Adrenal gland (tissue), 12 donors: Measurements from ENCODE around the gene DSCAML1. TPM values are rescaled to one million over a fixed set of nuclear protein-coding genes. Genes with fewer than 3 reads are reported as not detected.

ENCODE experiments used
- DNase-seq, 7 donors: peaks; one replicate each; pipeline ENCODE4 v3.0.0-alpha.2; 2019 to 2020
- H3K27ac ChIP-seq, 5 donors: fragments of 200-600 bp; sonication (generic) in 4 of 5; 1 replicate in 3 of 5; 2 replicates in 2 of 5; pipeline versions ENCODE4 v1.5.1 to v1.8.0; 2016 to 2020; ENCODE audit warnings: mild to moderate bottlenecking in 1 of 5
- H3K27me3 ChIP-seq: fragments of 200-600 bp; 2 replicates; pipeline ENCODE4 v1.8.0; 2021
- H3K36me3 ChIP-seq, 2 donors: fragments of 200-600 bp; replicated peaks in 1 of 2; 1 replicate in 1 of 2; 2 replicates in 1 of 2; pipeline versions ENCODE4 v1.5.1 to v1.8.0; 2018 to 2022
- H3K4me1 ChIP-seq, 2 donors: fragments of 200-600 bp; replicated peaks in 1 of 2; 1 replicate in 1 of 2; 2 replicates in 1 of 2; pipeline versions ENCODE4 v1.5.1 to v1.8.0; 2018 to 2021
- H3K4me3 ChIP-seq, 4 donors: fragments of 200-600 bp; sonication (generic) in 3 of 4; one replicate each; pipeline ENCODE4 v1.5.1; 2016 to 2018
- H3K9me3 ChIP-seq, 3 donors: fragments of 200-600 bp; sonication (generic) in 1 of 3; replicated peaks in 1 of 3; 1 replicate in 2 of 3; 2 replicates in 1 of 3; pipeline versions ENCODE4 v1.5.1 to v1.8.0; 2016 to 2021
- CTCF ChIP-seq, 6 experiments: fragments of 450-650 bp in 4 of 6; fragments of 200-600 bp in 2 of 6; sonication (generic) in 1 of 6; IDR thresholded peaks; 1 replicate in 5 of 6; 2 replicates in 1 of 6; pipeline versions ENCODE4 v1.5.1 to v1.8.0; 2016 to 2021; ENCODE audit warnings: antibody characterized with exemption in 6 of 6, mild to moderate bottlenecking in 2 of 6, moderate library complexity in 1 of 6
- POLR2A ChIP-seq, 2 donors: fragments of 450-650 bp; IDR thresholded peaks; one replicate each; pipeline ENCODE4 v1.6.1; 2017; ENCODE audit warnings: antibody characterized with exemption in 2 of 2, mild to moderate bottlenecking in 2 of 2, moderate library complexity in 1 of 2
- WGBS, 4 donors: extraction: QIAGEN DNeasy Blood & Tissue Kit in 2 of 4; methylation state at CpG; one replicate each; pipeline versions ENCODE4 v1.1.5 to v1.1.7; 2013 to 2017; 5-methylcytosine and 5-hydroxymethylcytosine counted together
- intact Hi-C, 2 donors: fragments of 100-400 bp; cut with DNase I; formaldehyde crosslinking; loops; one replicate each; pipeline versions ENCODE4 v1.14.1 to v1.15.0; 2022 to 2023
- polyA plus RNA-seq, 3 donors: library from polyadenylated mRNA; stranded (reverse); fragments of 200-250 nt in 2 of 3; fragments of 350-450 nt in 1 of 3; fragmentation: Illumina TruSeq in 1 of 3; extraction: RNeasy Lipid Tissue Mini Kit (QIAGEN cat#74804) in 1 of 3; gene quantifications; one replicate each; pipeline ENCODE4 v1.2.3, GENCODE V29; 2013 to 2014
- total RNA-seq, 9 donors: library from RNA; depleted of rRNA in 4 of 9; stranded (reverse); fragments of >200 nt in 4 of 9; fragments of 120-200 nt in 1 of 9; fragmentation: NEBNext Ultra II Directional in 1 of 9; extraction: Animal tissue kit (Norgen Biotek cat#: 25700) in 1 of 9; gene quantifications; one replicate each; pipeline versions ENCODE4 v1.1.0 to v1.2.4, GENCODE V29; 2013 to 2023
- donor health status: healthy with polysubstance abuse.
- donor health status: Bipolar disorder and iron deficiency.
- donor health status: DM: yes; HTN: yes; CAD: no.
- donor health status: DM: no; HTN: no; CAD: no.
- donor health status: DM: no; HTN: no; CAD: no.
- donor health status: DM: yes; HTN: yes; CAD: no.

The DSCAML1 gene
- total and polyA plus RNA-seq, 12 donors: 0.09 to 1.9 (median 0.55) TPM; not detected in 1

GRCh38 chr11:117722082-117722481, 74.9 kb downstream of the DSCAML1 start:
- 63 to 68% (median 67%) methylated on average over 2 of the region's 2 CpGs for WGBS, 4 donors
- Histone ChIP-seq H3K27ac (no peak overlapping the region), H3K36me3 (no peaks in the 10 kb centered on the region), H3K4me1 (no peaks in the 10 kb centered on the region), H3K9me3 (no peaks in the 10 kb centered on the region), H3K4me3 (no peak overlapping the region), H3K27me3 (no peaks in the 10 kb centered on the region)
- DNase-seq: no peak
- intact Hi-C loops: no loop called here
- no peak for TF ChIP-seq POLR2A (IDR thresholded peaks at IDR 0.05)
- no peak for TF ChIP-seq CTCF (IDR thresholded peaks at IDR 0.05)

- no peaks in the 10 kb centered on the region for H3K9me3 ChIP-seq
- no peak overlapping the region for H3K27ac ChIP-seq
- no peaks in the 10 kb centered on the region for H3K27me3 ChIP-seq
- no peak overlapping the region for H3K4me3 ChIP-seq
- TF ChIP-seq POLR2A (IDR thresholded peaks at IDR 0.05) (no peak), CTCF (IDR thresholded peaks at IDR 0.05) (no peak)
- 66 to 72% (median 68%) methylated on average over 9 to 11 of the region's 11 CpGs for WGBS, 4 donors
- DNase-seq: no peak
- intact Hi-C loops: no loop called here
- H3K36me3 ChIP-seq: no peaks in the 10 kb centered on the region
- H3K4me1 ChIP-seq: no peaks in the 10 kb centered on the region
Measured at GRCh38 chr11:117720061-117720511, 76.9 kb downstream of the DSCAML1 start.

GRCh38 chr11:117719480-117719879, 77.5 kb downstream of the DSCAML1 start:
- no peak for DNase-seq
- no peak overlapping the region for H3K27ac ChIP-seq
- H3K9me3 ChIP-seq: no peaks in the 10 kb centered on the region
- intact Hi-C loops: no loop called here
- no peaks in the 10 kb centered on the region for H3K4me1 ChIP-seq
- no peak overlapping the region for H3K4me3 ChIP-seq
- no peak for TF ChIP-seq CTCF (IDR thresholded peaks at IDR 0.05)
- no peak for TF ChIP-seq POLR2A (IDR thresholded peaks at IDR 0.05)
- WGBS, 4 donors: 79 to 88% (median 82%) methylated on average over 4 of the region's 4 CpGs
- no peaks in the 10 kb centered on the region for H3K27me3 ChIP-seq
- H3K36me3 ChIP-seq: no peaks in the 10 kb centered on the region

GRCh38 chr11:117717485-117718314, 79.3 kb downstream of the DSCAML1 start:
- no peak overlapping the region for H3K4me3 ChIP-seq
- H3K9me3 ChIP-seq: no peaks in the 10 kb centered on the region
- no peaks in the 10 kb centered on the region for H3K36me3 ChIP-seq
- WGBS, 4 donors: 67 to 73% (median 70%) methylated on average over 6 to 25 of the region's 25 CpGs
- peak in 2 of 7 donors; percentile 2 to 57 for DNase-seq
- H3K4me1 ChIP-seq: no peaks in the 10 kb centered on the region
- no peak for TF ChIP-seq POLR2A (IDR thresholded peaks at IDR 0.05)
- no peak for TF ChIP-seq CTCF (IDR thresholded peaks at IDR 0.05)
- intact Hi-C loops: no loop called here
- no peaks in the 10 kb centered on the region for H3K27me3 ChIP-seq
- H3K27ac ChIP-seq: no peak overlapping the region
